ENCODE results near the gene RNU7-1. TPM values are rescaled to one million over a fixed set of nuclear protein-coding genes. Genes with fewer than 3 reads are reported as not detected.

The RNU7-1 gene
- total RNA-seq, 1 donor from 2014 or later: not detected

DNA sequence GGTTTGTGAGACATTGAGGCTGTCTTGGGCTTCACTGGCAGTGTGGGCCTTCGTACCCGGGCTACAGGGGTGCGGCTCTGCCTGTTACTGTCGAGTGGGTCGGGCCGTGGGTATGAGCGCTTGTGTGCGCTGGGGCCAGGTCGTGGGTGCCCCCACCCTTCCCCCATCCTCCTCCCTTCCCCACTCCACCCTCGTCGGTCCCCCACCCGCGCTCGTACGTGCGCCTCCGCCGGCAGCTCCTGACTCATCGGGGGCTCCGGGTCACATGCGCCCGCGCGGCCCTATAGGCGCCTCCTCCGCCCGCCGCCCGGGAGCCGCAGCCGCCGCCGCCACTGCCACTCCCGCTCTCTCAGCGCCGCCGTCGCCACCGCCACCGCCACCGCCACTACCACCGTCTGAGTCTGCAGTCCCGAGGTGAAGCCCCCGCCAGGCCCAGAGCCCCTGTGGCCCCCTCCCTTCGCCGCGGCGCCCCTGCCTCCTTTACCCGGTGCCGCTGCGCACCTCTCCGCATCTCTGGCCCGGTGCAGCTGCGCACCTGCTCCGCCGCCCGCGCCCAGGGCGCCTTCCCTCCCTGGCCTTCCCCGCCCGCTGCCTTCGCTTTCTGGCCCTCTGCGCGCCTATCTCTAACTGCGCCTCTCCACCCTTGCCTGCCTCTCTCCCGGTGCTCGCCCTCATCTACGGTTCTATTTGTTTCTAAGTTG is 29.2 kb upstream of the RNU7-1 start, which contains the start of gene ENO2:
Gene ENO2 (plus strand): TSS at position 335 of the 701 bp plus-strand sequence. CDS start 1,253 bp downstream, outside the sequence.
- peak within 1 kb of the TSS; percentile 65 for H3K4me3 ChIP-seq (ENCODE audit: low read depth, low read length)
- no peak for TF ChIP-seq CTCF (conservative IDR thresholded peaks at IDR 0.05; ENCODE audit: low read depth, low read length)
- DNase-seq (ENCODE audit: low read depth): no peak

DNA sequence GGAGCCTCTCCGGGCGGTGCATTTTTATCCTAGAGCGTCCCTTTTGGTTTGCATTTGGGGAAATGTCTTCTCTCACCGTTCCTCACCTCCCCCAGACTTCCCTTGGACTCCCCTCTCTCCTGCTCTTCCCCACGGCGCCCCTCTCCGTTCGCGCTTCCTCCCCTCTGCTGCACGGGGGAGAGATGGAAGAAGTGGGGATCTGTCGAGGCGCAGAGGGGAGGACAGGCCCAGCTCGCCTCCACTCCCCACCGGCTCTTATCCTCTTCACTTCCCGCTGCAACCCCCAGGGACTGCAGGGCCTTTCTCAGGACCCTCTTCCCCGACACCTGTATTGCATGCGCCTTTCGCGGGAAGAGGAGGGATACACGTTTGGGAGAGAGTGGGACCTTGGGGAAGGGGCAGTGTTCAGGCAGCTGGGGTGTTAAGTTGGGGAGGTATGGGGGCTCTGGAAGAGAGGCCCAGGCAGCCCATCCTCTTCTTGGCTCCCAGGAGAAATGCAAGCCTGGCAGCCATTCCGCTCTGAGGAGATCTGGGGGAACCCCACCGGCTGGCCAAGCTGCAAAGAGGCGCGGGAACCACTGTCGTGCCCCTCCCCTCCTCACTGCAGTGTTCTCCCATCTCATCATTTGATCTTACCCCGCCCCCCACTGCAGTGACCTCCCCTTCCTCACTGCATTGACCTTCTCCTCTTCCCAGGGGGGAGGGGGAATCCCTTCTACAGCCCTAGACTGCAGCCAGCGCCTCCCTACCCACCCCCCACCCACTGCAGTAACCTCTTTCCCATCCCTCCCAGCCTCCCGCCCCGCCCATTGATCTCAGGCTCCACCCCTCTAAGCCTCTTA is 28.4 kb upstream of the RNU7-1 start:
- TF ChIP-seq CTCF (conservative IDR thresholded peaks at IDR 0.05; ENCODE audit: low read depth, low read length): no peak
- peak overlapping the region; percentile 65 for H3K4me3 ChIP-seq (ENCODE audit: low read depth, low read length)
- no peak for DNase-seq (ENCODE audit: low read depth)

- no peak for DNase-seq (ENCODE audit: low read depth)
- TF ChIP-seq CTCF (conservative IDR thresholded peaks at IDR 0.05; ENCODE audit: low read depth, low read length): no peak
- peak overlapping the region; percentile 65 for H3K4me3 ChIP-seq (ENCODE audit: low read depth, low read length)
Observed at GRCh38 chr12:6915789-6916285, 27.8 kb upstream of the RNU7-1 start.

GRCh38 chr12:6916426-6917200 is 27.0 kb upstream of the RNU7-1 start:
- no peak for DNase-seq (ENCODE audit: low read depth)
- no peak for TF ChIP-seq CTCF (conservative IDR thresholded peaks at IDR 0.05; ENCODE audit: low read depth, low read length)
- H3K4me3 ChIP-seq (ENCODE audit: low read depth, low read length): no peak overlapping the region

GRCh38 chr12:6917491-6918231 is 26.0 kb upstream of the RNU7-1 start:
- TF ChIP-seq CTCF (conservative IDR thresholded peaks at IDR 0.05; ENCODE audit: low read depth, low read length): no peak
- no peak for DNase-seq (ENCODE audit: low read depth)
- H3K4me3 ChIP-seq (ENCODE audit: low read depth, low read length): no peak overlapping the region

DNA sequence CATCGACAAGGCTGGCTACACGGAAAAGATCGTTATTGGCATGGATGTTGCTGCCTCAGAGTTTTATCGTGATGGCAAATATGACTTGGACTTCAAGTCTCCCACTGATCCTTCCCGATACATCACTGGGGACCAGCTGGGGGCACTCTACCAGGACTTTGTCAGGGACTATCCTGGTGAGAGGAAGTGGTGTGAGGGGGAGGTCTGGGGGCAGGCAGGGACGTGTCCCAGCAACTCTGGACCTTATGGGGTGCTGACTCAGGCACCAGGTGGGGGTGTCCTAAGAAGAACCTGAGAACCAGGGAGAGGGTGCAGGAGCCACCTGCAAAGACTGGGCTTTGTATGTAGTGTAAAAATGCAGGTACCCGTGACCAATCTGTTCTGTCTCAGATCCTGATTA is 24.0 kb upstream of the RNU7-1 start:
- no peak for DNase-seq (ENCODE audit: low read depth)
- no peak overlapping the region for H3K4me3 ChIP-seq (ENCODE audit: low read depth, low read length)
- TF ChIP-seq CTCF (conservative IDR thresholded peaks at IDR 0.05; ENCODE audit: low read depth, low read length): peak; percentile 4

Data from epithelial cell of proximal tubule (primary cell).